ENCODE measurements around the gene EPS15.

DNA sequence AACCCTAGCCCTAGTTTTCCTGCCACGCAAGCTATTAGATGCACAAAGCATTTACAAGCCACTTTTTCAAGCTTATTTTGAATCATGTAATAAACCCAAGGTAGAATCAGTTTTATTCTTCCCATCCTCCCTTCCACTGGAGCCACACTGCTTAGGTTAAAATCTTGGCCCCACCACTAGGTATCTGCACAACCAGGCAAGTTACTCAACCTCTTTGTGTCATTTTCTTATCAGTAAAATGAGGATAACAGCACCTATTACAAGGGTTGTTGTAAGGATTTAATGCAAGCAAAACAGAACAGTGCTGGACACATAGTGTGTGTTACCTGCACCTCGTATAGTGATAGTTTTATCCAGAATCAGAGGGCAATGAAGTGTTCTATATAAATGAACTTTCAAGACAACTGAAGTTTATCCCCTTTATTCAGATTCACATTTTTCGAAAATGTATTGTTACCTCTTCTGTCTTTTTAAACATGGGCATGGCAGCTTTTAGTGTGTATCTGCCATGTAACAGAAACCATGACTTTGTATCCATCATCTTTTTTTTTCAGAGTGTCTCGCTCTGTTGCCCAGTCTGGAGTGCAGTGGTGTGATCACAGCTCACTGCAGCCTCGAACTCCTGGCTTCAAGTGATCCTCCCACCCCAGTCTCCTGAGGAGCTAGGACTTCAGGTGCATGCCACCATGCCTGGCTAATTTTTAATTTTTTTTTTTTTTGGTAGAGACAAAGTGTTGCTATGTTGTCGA lies 171.5 kb downstream of the EPS15 start:
- no peak for TF ChIP-seq EZH2 (IDR thresholded peaks at IDR 0.05; ENCODE audit: borderline replicate concordance, low read length)
- TF ChIP-seq CTCF (IDR thresholded peaks at IDR 0.05; ENCODE audit: low read length), result no peak
